GM19463 (cell line): ENCODE results near the gene FOXK1.
"Not testable (repeated sequence)": the region's sequence is repeated elsewhere in the genome, so short reads cannot be mapped to it uniquely, and the experiment has no call there.

Experiments
- ATAC-seq: cut with Tn5 transposase; IDR thresholded peaks from one replicate; pipeline ENCODE4 v1.9.1; 2021; ENCODE audit warnings: mild to moderate bottlenecking, moderate library complexity; ENCODE audit not compliant: unreplicated experiment

FOXK1 gene

DNA sequence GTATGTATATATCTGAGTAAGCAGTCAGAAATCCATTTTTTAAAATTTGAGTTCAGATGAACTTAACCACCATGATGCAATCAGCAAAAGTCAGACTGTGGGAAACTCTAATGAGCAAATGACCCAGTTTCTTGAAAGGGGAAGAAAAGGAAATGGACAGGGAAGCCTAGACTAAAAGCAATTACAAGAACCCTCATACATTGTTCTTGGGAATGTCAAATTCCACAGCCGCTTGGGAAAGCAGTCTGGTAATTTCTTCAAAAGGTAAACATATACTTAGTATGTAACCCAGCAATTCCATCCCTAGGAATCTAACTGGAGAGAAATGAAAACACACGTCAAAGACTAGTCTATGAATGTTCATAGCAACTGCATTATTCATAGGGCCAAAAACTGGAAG, 16.4 kb upstream of the FOXK1 start:
- ATAC-seq: no peak

DNA sequence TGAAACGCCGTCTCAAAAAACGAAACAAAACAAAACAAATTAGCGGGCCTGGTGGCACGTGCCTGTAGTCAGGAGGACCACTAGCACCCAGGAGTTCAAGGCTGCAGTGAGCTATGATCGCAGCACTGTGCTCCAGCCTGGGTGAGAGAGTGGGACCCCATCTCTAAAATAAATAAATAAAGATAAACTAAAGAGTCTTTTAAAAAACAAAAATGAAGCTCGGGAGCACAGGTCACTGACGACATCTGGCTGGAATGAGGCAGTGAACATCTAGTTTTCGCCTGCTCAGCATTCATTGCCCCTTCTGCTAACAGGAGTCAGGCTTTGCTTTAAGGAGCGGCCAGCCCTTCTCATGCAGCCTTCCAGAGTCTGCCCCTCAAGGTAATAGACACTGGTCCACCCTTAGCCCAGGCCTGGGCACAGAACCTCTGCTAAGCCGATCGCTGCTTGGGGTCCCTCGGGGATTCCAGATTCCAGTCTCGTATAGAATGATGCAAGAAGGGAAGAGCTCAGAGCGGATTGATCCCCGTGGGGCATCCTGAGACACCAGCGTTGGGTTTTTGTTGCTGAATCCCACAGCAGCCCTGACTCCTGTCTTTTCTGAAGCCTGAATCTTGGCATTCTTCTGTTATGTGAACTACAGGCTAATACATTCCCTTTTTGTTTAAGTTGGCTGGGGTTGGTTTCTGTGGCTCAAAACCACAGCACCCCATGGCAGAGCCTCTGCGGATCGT, 14.2 kb upstream of the FOXK1 start:
- ATAC-seq: no peak

DNA sequence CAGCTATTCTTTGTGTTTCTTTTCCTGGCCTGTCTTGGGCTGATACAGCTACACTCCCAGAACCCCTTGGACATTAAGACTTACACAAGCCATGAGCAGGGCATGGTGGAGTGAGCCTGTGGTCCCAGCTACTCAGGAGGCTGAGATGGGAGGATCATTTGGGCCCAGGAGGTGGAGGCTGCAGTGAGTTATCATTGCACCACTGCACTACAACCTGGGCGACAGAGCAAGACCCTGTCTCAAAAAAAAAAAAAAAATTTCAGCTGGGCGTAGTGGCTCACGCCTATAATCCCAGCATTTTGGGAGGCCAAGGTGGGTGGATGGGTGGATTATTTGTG, 13.6 kb upstream of the FOXK1 start:
- ATAC-seq: no peak

DNA sequence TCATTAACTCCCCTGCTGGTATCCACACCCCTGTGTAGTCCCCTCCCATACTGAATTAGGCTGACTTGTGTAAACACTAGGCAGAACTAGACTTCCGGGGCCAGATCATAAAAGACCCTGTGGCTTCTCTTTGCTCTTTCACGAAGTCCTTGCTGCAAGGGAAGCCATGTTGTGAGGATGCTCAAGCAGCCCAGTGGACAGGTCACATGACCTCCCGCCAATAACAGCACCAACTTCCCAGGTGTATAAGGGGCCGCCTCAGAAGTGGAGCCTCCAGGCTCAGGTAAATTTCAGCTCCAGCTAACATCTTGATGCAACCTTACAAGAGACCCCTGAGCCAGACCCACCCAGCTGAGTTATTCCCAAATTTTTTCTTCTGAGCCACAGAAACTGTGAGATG, 11.3 kb upstream of the FOXK1 start:
- ATAC-seq: no peak

DNA sequence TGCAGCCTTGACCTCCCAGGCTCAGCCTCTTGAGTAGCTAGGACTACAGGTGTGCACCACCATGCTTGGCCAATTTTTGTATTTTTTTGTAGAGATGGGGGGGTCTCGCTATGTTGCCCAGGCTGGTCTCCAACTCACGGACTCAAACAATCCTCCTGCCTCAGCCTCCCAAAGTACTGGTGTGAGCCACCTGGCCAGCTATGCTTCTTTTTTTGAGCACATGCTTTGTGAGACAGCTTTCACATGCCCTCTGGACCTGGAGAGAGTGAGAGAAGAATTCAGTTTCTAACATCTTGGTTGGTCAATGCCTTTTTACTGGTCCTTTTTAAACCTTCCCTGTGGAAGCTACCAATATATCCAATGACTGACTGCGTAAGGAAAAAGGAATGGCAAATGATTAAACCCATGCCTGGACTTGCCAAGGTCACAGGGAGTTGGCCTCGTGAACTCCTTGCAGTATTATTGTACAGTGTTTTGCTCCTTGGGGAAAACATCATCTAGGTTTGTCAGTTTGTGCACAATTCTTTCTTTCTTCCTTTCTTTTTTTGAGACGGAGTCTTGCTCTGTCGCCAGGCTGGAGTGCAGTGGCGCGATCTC, 6.2 kb upstream of the FOXK1 start:
- no peak for ATAC-seq

DNA sequence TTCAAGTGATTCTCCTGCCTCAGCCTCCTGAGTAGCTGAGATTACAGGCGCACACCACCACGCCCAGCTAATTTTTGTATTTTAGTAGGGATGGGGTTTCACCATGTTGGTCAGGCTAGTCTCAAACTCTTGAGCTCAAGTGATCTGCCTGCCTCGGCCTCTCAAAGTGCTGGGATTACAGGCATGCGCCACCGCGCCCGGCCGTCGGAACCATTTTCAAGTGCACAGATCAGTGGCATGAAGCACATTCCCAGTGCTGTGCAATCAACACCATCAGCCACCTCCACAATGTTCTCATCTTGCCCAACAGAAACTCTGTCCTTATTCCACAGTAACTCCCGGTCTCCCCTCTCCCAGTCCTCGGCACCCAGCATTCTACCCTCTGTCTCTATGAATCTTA, 4.6 kb upstream of the FOXK1 start:
- not testable (repeated sequence) for ATAC-seq

DNA sequence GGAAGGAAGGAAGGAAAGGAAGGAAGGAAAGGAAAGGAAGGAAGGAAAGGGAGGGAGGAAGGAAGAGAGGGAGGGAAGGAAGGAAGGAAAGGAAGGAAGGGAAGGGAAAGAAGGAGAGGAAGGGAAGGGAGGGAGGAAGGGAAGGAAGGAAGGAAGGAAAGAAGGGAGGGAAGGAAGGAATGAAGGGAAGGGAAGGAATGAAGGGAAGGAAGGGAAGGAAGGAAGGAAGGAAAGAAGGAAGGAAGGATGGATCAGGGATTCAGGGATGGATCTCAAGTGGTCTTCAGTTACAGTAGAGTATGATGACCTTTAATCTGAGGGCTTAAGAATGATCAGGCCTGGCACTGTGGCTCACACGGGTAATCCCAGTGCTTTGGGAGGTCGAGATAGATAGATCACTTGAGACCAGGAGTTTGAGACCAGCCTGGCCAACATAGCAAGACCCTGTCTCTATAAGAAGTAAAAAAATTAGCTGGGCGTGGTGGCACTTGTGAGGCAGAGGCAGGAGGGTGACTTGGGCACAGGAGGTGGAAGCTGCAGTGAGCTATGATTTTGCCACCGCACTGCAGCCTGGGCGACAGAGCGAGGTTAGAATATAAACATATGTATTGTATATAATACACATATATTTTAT, 760 bp upstream of the FOXK1 start:
- ATAC-seq: no peak

DNA sequence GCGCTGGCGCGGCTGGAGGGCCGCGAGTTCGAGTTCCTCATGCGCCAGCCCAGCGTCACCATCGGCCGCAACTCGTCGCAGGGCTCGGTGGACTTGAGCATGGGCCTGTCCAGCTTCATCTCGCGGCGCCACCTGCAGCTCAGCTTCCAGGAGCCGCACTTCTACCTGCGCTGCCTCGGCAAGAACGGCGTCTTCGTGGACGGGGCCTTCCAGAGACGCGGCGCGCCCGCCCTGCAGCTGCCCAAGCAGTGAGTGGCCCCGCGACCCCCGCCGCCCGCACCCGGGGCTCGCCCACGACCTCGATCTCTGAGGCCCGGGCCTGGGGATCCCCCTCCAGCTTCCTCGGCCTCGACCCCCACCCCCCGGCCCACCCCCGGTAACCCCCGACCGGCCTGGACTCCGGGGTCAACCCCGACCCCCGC, 537 bp downstream of the FOXK1 start:
- peak; percentile 26 for ATAC-seq

DNA sequence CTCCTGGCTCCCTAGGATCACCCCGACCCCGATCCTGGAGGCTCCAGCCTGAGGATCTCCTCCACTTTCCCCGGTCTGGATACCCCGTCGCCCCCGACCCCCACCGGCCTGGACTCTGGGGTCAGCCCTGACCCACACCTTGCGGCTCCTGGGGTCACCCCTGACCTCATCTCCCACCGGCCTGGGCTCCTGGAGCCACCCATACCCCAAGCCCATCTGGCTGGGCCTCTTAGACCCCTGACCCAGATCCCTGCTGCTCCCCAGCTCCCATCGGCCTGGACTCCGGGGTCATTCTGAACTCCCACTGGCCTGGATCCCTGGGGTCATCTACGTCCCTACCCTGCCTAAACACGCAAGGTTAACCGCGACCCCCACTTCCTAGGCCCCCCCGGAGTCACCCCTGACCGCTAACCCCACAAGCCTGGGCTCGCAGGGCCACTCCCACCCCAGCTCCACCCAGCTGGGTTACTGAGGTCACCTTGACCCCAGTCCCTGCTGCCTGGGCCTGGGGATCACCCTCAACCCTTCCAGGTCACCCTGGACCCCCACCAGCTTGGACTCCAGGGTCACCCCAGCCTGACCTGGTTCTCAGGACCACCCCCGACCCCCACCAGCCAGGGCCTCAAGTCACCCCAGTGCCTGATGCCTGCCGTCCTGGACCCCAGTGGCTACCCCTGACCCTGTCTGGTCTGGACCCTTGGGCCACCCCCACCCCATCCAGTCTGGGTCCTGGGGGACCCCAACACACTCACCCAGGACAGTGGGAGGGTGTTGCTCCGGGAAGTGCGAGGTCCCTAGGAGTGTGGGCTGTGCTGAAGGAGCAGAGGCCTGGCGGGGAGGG, 1.2 kb downstream of the FOXK1 start:
- no peak for ATAC-seq

DNA sequence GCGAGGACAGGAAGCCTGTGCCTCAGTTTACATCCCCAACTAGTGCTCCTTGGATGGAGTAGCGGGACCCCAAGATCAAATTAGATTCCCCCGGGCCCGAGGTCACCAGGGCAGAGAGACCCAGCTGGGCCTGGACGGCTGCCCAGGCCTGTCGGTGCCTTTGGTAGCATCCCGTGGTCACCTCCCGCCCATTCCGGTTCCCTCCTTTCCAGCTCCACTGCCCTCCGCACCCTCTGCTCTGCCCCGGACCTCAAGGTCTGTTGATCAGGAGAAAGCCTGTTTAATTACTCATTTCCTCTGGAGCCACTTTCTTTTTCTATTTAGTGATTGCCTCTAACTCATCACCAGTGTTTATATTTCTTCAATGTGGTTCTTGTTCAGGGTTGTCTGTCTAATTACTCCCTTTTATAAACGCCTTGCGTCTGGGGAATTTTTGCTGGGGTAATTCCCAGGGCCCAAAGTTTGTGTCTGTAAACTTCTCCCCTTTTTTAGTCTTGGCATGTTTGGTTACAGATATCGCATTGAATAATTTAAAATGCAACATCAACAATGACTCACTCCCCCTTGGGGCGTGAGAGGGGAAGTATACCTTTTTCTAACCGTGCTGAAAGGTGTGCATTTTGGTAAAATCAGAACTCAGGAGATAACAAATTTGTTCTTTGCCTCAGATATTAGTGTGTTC, 1.9 kb downstream of the FOXK1 start:
- ATAC-seq: no peak

DNA sequence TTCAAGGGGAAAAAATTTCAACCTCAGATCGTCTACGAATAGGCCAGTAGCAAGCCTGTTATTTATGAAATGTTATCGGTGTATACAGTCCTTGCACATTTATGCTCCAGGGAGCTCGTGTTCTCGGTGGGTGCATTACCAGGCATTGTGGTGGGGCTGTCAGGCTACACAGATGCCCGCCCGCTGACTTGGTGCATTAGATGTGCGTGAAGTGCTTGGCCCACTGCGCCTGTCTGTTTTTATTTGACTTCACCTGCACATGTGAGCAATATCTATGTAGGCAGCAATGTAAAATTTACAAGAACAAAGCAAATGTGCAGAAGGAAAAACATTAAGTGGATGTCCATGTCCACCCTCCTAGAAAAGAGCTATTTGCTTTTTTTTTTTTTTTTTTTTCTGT, 2.8 kb downstream of the FOXK1 start:
- ATAC-seq: no peak

DNA sequence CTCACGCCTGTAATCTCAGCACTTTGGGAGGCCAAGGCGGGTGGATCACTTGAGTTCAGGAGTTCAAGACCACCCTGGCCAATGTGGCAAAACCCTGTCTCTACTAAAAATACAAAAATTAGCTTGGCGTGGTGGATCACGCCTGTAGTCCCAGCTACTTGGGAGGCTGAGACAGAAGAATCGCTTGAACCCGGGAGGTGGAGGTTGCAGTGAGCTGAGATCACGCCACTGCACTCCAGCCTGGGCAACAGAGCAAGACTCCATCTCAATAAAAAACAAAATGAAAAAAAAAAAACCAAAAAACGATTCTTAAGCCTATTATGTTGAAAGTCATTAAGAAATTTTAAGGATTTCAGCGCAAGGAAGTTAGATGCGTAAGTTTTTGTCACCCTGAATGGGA, 3.6 kb downstream of the FOXK1 start:
- not testable (repeated sequence) for ATAC-seq

DNA sequence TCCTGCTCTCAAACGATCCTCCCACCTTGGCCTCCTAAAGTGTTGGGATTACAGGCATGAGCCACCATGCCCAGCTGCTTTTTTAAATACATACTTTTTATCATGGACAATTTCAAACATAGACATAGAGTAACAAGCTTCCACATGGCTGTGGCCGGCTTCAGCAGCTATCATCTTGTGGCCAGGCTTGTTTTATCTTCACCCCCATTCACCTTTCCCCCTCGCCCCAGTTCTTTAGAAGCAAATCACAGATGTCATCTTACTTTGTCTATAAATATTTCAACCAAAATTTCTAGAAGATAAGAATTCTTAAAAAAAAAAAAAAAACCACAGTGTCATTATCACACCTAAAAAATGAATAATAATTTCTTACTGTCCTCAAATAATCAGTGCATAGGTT, 5.9 kb downstream of the FOXK1 start:
- no peak for ATAC-seq

DNA sequence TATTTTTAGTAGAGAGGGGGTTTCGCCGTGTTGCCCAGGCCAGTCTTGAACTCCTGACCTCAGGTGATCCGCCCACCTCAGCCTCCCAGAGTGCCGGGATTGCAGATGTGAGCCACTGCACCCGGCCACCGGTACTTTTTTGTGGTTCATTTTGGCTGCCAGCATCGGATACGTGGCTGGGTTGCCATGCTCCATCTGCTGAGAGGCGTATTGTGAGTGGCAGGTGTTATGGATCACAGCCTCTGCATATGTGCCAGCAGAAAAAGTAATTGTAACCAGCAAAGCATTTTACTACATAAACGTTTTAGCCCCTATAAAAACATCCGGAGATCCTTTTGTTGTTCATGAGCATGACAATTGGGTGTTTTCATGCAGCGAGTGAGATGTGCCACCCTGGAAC, 7.1 kb downstream of the FOXK1 start:
- ATAC-seq: no peak

DNA sequence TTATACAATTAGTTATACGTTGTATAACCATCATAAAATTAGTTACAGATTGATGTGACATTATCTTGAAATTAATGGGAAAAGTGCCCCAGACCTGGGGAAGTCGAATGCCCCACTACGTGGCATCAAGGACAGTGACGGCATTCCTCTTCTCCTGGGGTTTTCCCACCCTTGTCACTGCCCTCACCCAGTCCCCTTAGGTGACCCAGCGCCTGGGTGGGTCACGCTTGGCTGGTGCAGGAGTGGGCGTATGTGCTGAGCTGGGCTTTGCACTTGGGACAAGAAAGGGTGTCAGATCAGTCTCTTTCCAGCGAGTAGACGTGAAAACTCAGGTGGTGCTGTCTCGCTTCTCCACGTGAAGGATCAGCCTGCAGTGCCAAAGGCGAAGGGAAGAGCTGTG, 7.6 kb downstream of the FOXK1 start:
- ATAC-seq: peak; percentile 75

DNA sequence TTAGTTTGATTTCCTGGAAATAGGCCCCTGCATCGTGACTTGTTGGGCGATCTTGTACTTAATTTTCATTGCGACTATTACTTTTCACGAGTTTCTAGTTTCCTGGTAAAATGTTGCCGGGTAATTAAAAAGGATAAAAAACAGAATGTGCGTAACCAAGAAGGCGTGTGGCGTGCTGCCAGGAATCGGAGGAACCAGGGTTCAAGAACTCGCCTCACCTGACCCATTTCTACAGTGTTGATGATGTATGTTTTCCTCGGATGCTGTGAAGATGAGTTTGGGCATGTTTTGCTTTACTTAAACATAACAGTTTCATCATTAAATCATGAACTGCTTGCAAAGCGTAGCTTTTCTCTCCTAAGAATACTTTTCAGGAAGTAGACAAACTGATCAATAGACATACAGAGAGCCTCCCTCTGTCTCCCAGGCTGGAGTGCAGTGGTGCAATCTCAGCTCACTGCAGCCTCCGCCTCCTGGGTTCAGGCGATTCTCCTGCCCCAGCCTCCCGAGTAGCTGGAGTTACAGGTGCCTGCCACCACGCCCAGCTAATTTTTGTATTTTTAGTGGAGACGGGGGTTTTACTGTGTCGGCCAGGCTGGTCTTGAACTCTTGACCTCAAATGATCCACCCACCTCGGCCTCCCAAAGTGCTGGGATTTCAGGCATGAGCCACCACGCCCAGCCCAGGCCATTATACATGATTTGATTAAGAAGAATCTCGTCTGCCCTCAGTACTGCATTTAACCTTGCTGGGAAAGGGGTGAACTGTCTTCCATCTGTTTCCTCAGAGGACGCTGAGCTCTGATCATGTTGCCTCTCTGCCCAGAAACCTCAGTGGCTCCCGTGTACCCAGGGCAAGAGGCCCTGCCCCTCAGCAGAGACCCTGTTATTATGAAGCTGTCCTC, 9.1 kb downstream of the FOXK1 start:
- no peak for ATAC-seq

DNA sequence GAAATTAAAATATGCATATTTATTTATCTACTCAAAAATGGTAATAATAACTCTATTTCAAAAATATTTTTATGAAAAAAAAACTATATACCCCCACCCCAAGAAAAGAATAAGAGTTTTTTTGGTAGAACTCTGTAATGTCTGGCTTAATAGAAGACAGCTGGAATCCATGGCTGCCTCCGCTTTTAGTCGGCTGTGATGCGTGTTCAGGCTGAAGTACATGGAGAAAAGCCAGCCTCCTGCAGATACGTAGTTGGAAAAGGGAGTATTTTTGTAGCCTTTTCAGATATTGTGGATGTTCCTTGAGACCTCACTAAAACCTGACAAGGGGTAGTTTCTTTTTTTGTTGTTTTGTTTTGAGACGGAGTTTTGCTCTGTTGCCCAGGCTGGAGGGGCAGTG, 10.0 kb downstream of the FOXK1 start:
- ATAC-seq: no peak

DNA sequence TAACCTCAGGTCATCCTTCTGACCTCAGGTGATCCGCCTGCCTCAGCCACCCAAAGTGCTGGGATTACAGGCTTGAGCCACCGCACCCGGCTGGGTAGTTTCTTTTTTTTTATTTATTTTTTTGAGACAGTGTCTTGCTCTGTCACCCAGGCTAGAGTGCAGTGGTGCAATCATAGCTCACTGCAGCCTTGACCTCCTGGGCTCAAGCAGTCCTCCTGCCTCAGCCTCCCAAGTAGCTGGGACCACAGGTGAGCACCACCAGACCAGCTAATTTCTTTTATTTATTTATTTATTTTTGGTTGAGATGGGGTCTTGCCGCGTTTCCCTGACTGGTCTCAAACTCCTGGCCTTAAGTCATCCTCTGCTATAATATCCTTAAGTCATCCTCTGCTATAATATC, 10.5 kb downstream of the FOXK1 start:
- not testable (repeated sequence) for ATAC-seq

DNA sequence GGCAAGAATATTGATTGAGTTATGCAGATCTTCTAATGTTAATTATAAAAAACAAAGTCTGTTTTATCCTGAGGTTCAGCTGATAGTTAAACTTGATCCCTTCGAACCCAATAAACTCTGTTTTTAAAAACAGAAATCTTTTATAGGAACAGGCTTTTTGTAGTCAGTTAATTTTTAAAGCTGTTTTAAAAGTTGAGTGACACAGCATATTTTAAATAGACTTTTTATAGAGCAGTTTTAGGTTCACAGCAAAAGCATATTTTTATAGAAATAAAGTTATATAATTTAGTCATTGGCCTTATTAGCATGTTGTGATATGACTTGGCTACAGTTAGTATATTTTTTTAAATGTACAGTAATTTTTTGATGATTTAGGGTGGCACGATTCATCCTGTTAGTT, 11.1 kb downstream of the FOXK1 start:
- ATAC-seq: no peak

DNA sequence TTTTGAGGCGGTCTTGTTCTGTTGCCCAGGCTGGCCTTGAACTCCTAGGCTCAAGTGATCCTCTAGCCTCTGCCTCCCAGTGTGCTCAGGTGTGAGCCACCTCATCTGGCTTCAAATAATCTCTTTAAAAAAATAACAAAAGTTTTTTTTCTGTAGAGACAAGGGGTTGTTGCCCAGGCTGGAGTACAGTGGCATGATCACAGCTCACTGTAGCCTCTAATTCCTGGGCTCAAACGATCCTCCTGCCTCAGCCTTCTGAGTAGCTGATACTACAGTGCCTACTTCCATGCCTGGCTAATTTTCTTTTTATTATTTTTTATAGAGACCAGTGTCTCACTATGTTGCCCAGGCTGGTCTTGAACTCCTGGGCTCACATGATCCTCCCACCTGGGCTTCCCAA, 11.7 kb downstream of the FOXK1 start:
- no peak for ATAC-seq
